HTR-8/SVneo (cell line): ENCODE data around the gene POLR3GL.

ENCODE experiments used
- DNase-seq: peaks from one replicate; pipeline ENCODE4 v3.0.0; 2011; ENCODE audit warnings: low spot score, mixed read lengths; ENCODE audit not compliant: insufficient read length
- FAIRE-seq: peaks from 2 replicates; lab custom pipeline; 2011; peaks lifted over from hg19 to GRCh38; lab: Jason Lieb, UNC

POLR3GL gene

DNA sequence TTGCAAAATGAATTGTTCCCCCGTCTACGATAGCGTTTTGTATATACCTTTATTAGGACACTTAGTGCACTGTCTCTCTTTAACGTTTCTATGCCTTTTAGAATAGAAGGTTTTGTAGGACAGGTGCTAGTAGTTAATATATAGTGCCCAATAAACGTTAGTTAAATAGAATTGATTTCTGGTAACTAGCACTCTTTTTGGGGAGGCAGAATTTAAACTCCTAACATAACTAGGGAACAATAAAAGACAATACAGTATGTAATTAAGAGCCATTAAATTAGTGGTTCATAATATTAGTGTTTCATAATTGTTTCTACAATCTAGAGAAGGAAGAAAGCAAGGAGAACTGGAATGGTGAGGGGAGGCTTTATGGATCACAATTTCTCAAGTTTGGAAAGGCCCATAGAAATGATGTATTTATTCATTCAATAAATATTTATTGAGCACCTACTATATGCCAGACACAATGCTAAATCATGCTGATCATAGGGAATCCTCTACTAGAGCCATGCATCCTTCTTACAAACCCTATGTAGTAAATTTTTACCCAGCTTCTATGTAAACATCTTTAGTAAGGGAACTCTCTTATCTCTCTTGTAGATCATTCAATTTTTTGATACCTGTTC lies 742 bp downstream of the POLR3GL start:
- FAIRE-seq: no peak
- DNase-seq: no peak

- no peak for FAIRE-seq
- DNase-seq: no peak
Measured at GRCh38 chr1:145967288-145967687, 2.8 kb downstream of the POLR3GL start.

DNA sequence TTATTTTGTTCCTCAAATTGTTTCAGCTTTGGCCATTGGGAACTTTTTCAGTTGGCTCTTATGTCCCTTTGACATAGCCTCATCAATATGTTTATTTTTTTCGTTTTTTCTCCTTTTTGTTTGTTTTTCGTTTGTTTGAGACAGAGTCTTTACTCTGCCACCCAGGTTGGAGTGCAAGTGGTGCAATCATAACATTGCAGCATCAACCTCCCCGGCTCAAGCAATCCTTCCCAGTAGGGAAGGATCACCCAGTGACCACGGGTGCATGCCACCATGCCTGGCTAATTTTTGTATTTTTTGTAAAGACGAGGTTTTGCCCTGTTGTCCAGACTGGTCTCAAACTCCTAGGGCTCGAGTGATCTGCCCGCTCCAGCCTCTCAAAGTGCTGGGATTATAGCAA lies 8.1 kb downstream of the POLR3GL start:
- no peak for FAIRE-seq
- no peak for DNase-seq

- no peak for FAIRE-seq
Measured at GRCh38 chr1:145974721-145975120, 10.2 kb downstream of the POLR3GL start.

GRCh38 chr1:145975216-145975615 lies 10.7 kb downstream of the POLR3GL start:
- DNase-seq (no peak), FAIRE-seq (no peak)

More at GRCh38 chr1:145974721-145975120, 10.2 kb downstream of the POLR3GL start:
- no peak for DNase-seq

- FAIRE-seq: no peak
- DNase-seq: no peak
Measured at GRCh38 chr1:145977016-145977415, 12.5 kb downstream of the POLR3GL start.

DNA sequence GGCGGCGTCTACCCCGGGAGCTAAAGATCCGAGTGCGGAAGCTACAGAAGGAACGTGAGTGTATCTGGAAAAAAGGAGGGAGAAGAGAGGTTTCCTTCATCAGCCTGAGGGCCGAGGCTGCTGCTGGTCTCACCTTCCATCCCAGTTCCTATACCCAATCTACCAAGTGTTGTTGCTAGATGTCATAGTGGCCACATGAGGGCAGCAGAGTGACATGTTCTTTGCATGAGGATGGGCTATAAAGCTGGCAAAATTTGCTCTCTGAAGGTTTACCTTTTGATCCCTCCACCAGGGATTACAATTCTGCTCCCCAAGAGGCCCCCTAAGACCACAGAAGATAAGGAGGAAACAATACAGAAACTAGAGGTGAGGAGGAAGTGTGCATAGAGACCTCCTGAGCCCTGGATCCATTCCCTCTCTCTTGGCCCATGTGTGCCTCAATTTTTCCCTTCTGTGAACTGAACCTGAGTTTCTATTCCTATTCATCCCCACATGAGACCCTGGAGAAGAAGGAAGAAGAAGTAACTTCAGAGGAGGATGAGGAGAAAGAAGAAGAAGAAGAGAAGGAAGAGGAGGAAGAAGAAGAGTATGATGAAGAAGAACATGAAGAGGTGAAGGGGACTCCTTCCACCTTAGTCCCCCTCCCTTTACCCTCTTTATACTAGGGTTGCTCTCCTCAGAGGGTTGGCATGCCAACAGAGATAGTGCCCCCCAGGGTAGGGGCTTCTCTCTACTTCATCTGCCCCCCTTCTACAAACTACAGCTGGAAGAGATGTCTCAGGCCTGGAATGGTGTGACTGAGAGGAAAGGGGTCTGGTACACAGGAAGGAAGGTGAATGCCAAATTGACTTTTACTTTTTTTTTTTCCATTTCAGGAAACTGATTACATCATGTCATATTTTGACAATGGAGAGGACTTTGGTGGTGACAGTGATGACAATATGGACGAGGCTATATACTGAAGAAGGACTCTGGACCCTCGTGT lies 13.3 kb downstream of the POLR3GL start:
- peak; percentile 71 for DNase-seq
- no peak for FAIRE-seq

DNA sequence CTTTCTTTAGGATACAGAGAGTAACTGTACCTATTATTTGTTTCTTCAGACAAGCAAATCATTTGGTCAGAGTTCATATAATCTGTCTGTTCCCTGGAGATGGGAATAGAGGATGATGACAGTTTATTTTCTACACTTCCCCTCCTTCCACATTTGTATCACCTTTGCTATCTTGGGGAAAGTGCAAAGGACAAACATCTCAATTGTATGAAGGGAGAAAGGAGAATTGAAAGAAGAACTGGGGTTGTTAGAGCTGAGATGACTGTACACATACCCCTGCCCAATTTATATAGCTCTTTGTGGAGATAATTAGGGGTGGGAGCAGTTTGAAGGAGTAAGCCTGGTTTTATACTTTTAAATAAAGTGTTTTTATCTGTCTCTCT lies 14.0 kb downstream of the POLR3GL start:
- DNase-seq (no peak), FAIRE-seq (no peak)

GRCh38 chr1:145978854-145979745 lies 14.6 kb downstream of the POLR3GL start:
- FAIRE-seq (no peak), DNase-seq (peak; percentile 85)

GRCh38 chr1:145979746-145980456 lies 15.4 kb downstream of the POLR3GL start:
- FAIRE-seq (no peak), DNase-seq (no peak)

DNA sequence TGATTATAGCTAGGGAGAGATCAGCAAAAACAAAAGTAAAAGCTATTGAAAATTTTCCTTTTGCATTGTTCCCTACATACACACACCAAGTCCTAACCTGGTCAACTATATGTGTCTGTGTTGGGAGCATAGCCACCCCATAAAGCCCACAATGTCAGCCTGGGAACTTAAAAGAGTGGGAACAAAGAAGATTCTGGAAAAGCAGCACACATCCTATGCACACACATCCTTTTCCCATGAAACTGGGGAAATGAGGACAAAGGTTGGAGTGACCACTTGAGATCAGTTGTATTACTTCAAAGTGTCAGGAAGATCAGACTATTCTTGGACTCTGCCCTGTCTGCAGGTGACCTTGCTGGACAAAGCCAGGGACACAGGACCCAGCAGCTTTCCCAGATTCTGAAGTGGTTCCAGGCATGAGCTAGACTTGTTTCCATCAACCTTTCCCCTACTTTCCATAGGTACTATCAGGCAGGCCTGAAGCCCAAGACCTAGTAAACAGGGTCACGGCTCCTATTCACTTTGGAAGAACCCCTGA lies 16.0 kb downstream of the POLR3GL start:
- no peak for FAIRE-seq
- no peak for DNase-seq

DNA sequence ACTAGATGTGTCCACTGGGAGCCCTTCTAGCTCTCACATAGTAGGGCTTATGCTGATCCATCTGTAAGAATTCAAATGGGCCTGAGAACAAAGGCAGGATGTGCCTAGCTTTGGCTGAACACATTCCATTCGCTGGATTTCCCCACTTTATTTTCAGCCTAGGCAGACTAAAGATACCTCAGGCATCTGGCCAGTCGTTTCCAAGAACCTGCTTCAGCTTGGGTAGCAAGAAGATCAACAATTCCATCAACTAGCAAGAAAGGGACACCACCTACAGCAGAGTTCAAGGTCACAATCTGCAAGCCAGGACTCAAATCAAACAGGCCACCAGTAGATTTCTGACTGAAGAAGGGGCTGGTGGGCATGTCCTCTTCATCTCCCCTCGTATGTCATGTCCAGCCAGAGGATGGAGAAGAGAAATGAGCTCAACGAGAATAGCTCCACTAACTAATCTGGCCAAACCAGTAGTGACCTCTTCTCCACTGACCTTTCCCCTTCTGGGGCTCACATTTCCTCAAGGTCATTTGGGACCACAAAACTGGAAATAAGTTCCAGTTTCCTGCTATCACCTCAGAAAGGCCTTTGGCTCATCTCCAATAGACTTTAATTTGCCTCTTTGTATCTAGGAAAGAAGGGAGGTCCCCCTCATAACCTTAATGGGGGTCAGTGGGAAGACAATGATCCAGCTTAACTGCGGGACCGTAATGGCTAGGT lies 17.7 kb downstream of the POLR3GL start:
- FAIRE-seq: no peak
- no peak for DNase-seq

- FAIRE-seq (no peak), DNase-seq (no peak)
Measured at GRCh38 chr1:145983206-145983675, 18.8 kb downstream of the POLR3GL start.

- FAIRE-seq: no peak
Measured at GRCh38 chr1:145983960-145984830, 19.7 kb downstream of the POLR3GL start.

GRCh38 chr1:145985129-145985501 lies 20.6 kb downstream of the POLR3GL start:
- DNase-seq: no peak
- no peak for FAIRE-seq

More at GRCh38 chr1:145983960-145984830, 19.7 kb downstream of the POLR3GL start:
- no peak for DNase-seq

- no peak for DNase-seq
- no peak for FAIRE-seq
Measured at GRCh38 chr1:145985502-145986439, 21.3 kb downstream of the POLR3GL start.

DNA sequence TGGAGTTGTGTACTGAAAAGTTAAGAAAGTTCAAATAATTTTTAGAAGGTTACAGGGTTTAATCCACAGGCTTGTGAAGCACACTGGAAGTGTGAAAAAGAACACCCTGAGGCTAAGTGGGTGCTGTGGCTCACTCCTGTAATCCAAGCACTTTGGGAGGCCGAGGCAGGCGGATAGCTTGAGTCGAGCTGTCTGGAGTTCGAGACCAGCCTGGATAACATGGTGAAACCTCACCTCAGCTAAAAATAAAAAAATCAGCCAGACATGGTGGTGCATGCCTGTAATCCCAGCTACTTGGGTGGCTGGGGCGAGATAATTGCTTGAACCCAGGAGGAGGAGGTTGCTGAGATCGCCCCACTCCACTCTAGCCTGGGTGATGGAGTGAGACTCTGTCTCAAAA lies 22.1 kb downstream of the POLR3GL start:
- DNase-seq (no peak), FAIRE-seq (no peak)
